ENCODE measurements around the gene PPP4R3B.

PPP4R3B gene

GRCh38 chr2:55617175-55618024 is at the start of gene PPP4R3B:
PPP4R3B (minus strand) TSS chr2:55617622; CDS start chr2:55617285, 337 bp downstream.
- DNase-seq (ENCODE audit: low read depth): peak; percentile 100
- TF ChIP-seq CTCF (IDR thresholded peaks at IDR 0.05; ENCODE audit: low read depth, low read length): peak; percentile 19
- TF ChIP-seq POLR2A (IDR thresholded peaks at IDR 0.05; ENCODE audit: extremely low read depth, insufficient read length): peak; percentile 90
- peak; percentile 97 for TF ChIP-seq MYC (IDR thresholded peaks at IDR 0.05; ENCODE audit: low read depth, low read length)
- TF ChIP-seq, protein P1, sequence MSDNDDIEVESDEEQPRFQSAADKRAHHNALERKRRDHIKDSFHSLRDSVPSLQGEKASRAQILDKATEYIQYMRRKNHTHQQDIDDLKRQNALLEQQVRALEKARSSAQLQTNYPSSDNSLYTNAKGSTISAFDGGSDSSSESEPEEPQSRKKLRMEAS (IDR thresholded peaks at IDR 0.05; ENCODE audit: low read depth, low read length): peak; percentile 90
- H3K4me3 ChIP-seq (ENCODE audit: low read depth, low read length): peak within 1 kb of the TSS; percentile 99

DNA sequence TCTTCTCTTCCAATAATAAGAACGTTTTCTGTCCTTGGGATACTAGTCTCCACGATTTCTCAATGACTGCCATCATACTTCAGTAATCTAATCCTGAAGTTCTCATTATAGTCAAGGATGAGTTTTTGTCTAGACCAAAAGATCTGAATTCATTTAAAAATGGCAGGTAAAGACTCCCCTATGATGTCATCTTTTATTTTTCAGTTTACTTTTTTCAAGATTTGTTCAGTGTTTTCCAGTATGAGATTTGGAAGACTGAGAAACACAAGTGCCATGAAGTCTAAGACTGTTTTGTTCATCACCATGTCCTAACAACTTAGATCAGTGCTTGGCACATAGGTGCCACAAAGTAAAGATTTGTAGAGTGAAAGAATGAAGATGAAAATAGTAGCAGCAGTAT is 35.8 kb upstream of the PPP4R3B start:
- H3K4me3 ChIP-seq (ENCODE audit: low read depth, low read length): no peak overlapping the region
- no peak for DNase-seq (ENCODE audit: low read depth)
- TF ChIP-seq POLR2A (IDR thresholded peaks at IDR 0.05; ENCODE audit: extremely low read depth, insufficient read length) (no peak), CTCF (IDR thresholded peaks at IDR 0.05; ENCODE audit: low read depth, low read length) (no peak), MYC (IDR thresholded peaks at IDR 0.05; ENCODE audit: low read depth, low read length) (no peak)
- TF ChIP-seq, protein P1 (IDR thresholded peaks at IDR 0.05; ENCODE audit: low read depth, low read length): no peak

DNA sequence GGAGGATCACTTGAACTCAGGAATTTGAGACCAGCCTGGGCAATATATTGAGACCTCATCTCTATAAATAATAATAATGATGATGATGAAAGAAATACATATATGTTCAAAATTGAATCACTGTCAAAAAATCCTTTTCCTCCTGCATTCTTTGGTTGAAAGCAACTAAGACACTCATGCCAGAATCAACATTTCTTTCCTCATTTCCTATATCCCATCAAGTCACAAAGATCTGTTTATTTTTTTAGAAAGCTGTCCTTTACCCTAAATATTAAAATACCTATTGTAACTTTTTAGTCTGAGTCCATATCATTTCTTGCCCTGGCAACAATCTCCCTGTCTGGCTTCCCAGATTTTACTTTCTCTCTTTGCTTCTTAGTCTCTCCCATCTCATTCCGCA is 31.8 kb upstream of the PPP4R3B start:
- no peak for TF ChIP-seq MYC (IDR thresholded peaks at IDR 0.05; ENCODE audit: low read depth, low read length)
- TF ChIP-seq CTCF (IDR thresholded peaks at IDR 0.05; ENCODE audit: low read depth, low read length): no peak
- no peak for TF ChIP-seq POLR2A (IDR thresholded peaks at IDR 0.05; ENCODE audit: extremely low read depth, insufficient read length)
- TF ChIP-seq, protein P1 (IDR thresholded peaks at IDR 0.05; ENCODE audit: low read depth, low read length): no peak
- no peak for DNase-seq (ENCODE audit: low read depth)
- no peak overlapping the region for H3K4me3 ChIP-seq (ENCODE audit: low read depth, low read length)

DNA sequence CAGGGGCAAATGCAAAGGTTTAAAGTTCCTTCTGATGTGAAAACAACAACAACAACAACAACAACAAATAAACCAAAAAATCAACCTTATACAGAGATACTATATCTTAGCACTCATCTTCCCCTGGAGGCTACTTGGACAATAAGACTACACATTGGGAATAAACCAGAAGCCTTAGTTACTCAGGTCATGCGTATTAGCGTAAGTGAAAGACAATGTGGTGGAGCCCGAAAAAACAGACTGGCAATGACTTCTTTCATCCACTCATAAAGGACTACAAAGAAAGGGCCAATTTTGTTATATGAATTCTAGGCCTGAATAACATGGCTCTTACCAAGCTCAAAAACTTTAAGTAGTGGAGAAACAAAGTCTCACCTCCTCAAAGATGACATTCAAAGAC is 19.4 kb upstream of the PPP4R3B start:
- no peak overlapping the region for H3K4me3 ChIP-seq (ENCODE audit: low read depth, low read length)
- no peak for DNase-seq (ENCODE audit: low read depth)
- no peak for TF ChIP-seq POLR2A (IDR thresholded peaks at IDR 0.05; ENCODE audit: extremely low read depth, insufficient read length)
- TF ChIP-seq, protein P1 (IDR thresholded peaks at IDR 0.05; ENCODE audit: low read depth, low read length): no peak
- no peak for TF ChIP-seq MYC (IDR thresholded peaks at IDR 0.05; ENCODE audit: low read depth, low read length)
- TF ChIP-seq CTCF (IDR thresholded peaks at IDR 0.05; ENCODE audit: low read depth, low read length): no peak

DNA sequence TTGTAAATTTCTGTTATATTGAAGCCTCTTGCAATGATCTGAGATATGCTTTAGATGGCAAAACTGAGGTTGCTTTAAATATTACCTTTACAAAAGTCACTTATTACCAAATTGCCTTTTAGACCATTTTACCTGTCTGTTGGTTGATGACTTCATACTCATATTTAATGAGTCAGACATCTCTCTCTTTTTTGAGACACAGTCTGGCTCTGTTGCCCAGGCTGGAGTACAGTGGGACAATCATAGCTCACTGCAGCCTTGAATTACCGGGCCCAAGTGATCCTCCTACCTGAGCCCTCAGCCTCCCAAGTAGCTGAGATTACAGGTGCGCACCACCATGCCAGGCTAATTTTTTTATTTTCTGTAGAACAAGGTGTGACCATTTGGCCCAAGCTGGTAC is 11.5 kb upstream of the PPP4R3B start:
- no peak for TF ChIP-seq POLR2A (IDR thresholded peaks at IDR 0.05; ENCODE audit: extremely low read depth, insufficient read length)
- TF ChIP-seq CTCF (IDR thresholded peaks at IDR 0.05; ENCODE audit: low read depth, low read length): no peak
- TF ChIP-seq, protein P1 (IDR thresholded peaks at IDR 0.05; ENCODE audit: low read depth, low read length): no peak
- no peak for TF ChIP-seq MYC (IDR thresholded peaks at IDR 0.05; ENCODE audit: low read depth, low read length)
- no peak overlapping the region for H3K4me3 ChIP-seq (ENCODE audit: low read depth, low read length)
- no peak for DNase-seq (ENCODE audit: low read depth)

All from NB4 (cell line).